GM12874 (cell line): ENCODE data around the gene TBC1D10B.

Source experiments
- CTCF ChIP-seq: IDR thresholded peaks from 2 replicates; pipeline ENCODE4 v1.5.1; 2011; ENCODE audit warnings: low read depth, mild to moderate bottlenecking, control low read depth, low read length, moderate library complexity; ENCODE audit not compliant: insufficient read depth

TBC1D10B gene

GRCh38 chr16:30413112-30413806 is 43.0 kb upstream of the TBC1D10B start:
- TF ChIP-seq CTCF, result no peak

- TF ChIP-seq CTCF, result peak; percentile 91
Observed at GRCh38 chr16:30409125-30410060, 39.1 kb upstream of the TBC1D10B start.

GRCh38 chr16:30407804-30408534 is 37.7 kb upstream of the TBC1D10B start:
- TF ChIP-seq CTCF, result no peak

- 0 out of 2 replicates have a peak, but pooled peaks have one; percentile 5 for TF ChIP-seq CTCF
Observed at GRCh38 chr16:30407102-30407803, 37.0 kb upstream of the TBC1D10B start, which contains the start of gene ZNF771. TSS of gene ZNF771 (plus strand) at chr16:30407606. CDS start at chr16:30408054, 448 bp downstream.

- TF ChIP-seq CTCF, result no peak
Observed at GRCh38 chr16:30406795-30407101, 36.5 kb upstream of the TBC1D10B start.

GRCh38 chr16:30401768-30402425 is 31.6 kb upstream of the TBC1D10B start:
- no peak for TF ChIP-seq CTCF
